Gastroesophageal sphincter (tissue), 3 donors: ENCODE measurements around the gene SLC6A12.

ENCODE experiments used
- EP300 ChIP-seq: sonication (generic); formaldehyde crosslinking; IDR thresholded peaks from one replicate; pipeline ENCODE4 v1.6.1; 2017; ENCODE audit warnings: antibody characterized with exemption, mild to moderate bottlenecking
- POLR2A ChIP-seq, 2 donors: fragments of 450-650 bp; IDR thresholded peaks; one replicate each; pipeline ENCODE4 v1.6.1; 2017; ENCODE audit warnings: antibody characterized with exemption in 2 of 2, mild to moderate bottlenecking in 2 of 2, moderate library complexity in 1 of 2
- POLR2AphosphoS5 ChIP-seq: sonication (generic); formaldehyde crosslinking; IDR thresholded peaks from one replicate; pipeline ENCODE4 v1.6.1; 2017; ENCODE audit warnings: antibody characterized with exemption
- TF ChIP-seq, protein P1 (sequence below), 4 experiments: fragments of 200-600 bp in 2 of 4; fragments of 450-650 bp in 2 of 4; sonication (generic) in 1 of 4; IDR thresholded peaks; one replicate each; pipeline ENCODE4 v1.5.1; 2017 to 2019; ENCODE audit warnings: antibody characterized with exemption in 4 of 4, mild to moderate bottlenecking in 2 of 4, moderate library complexity in 2 of 4

DNA sequence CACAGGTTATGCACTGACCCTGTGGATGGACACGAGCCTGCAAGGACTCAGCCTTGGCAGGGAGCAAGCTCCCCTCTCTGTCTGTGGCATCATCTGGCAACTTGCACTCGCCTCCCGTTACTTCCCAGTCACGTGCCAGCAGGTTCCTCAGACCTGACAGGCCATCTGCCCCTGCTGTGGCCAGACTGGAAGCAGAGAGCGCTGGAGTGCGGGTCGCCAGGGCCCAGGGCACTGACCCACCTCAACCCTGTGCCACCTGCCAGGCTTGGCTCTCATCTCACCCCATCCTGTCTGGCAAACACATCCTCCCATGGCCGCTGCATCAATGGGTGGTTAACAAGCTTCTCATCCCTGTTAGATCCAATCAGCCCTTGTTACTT lies 28.4 kb downstream of the SLC6A12 start:
- TF ChIP-seq POLR2A (IDR thresholded peaks at IDR 0.05), result no peak
- TF ChIP-seq, protein P1, sequence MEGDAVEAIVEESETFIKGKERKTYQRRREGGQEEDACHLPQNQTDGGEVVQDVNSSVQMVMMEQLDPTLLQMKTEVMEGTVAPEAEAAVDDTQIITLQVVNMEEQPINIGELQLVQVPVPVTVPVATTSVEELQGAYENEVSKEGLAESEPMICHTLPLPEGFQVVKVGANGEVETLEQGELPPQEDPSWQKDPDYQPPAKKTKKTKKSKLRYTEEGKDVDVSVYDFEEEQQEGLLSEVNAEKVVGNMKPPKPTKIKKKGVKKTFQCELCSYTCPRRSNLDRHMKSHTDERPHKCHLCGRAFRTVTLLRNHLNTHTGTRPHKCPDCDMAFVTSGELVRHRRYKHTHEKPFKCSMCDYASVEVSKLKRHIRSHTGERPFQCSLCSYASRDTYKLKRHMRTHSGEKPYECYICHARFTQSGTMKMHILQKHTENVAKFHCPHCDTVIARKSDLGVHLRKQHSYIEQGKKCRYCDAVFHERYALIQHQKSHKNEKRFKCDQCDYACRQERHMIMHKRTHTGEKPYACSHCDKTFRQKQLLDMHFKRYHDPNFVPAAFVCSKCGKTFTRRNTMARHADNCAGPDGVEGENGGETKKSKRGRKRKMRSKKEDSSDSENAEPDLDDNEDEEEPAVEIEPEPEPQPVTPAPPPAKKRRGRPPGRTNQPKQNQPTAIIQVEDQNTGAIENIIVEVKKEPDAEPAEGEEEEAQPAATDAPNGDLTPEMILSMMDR (IDR thresholded peaks at IDR 0.05), result no peak
- no peak for TF ChIP-seq POLR2AphosphoS5
- TF ChIP-seq EP300, result no peak
